IMR-90 (cell line): ENCODE measurements around the gene FAM219A. TPM values are rescaled to one million over a fixed set of nuclear protein-coding genes. Genes with fewer than 3 reads are reported as not detected.

Source experiments
- ATAC-seq: fragments of 200-7000 bp; cut with Tn5 transposase; 2 replicates; pipeline ENCODE4 v1.9.1; 2020; ENCODE audit warnings: low read depth, mild to moderate bottlenecking, moderate library complexity
- BruUV-seq: library from RNA; stranded (reverse); fragments of 400-500 nt; replicated peaks from 2 replicates; lab custom pipeline; 2021; lab: Mats Ljungman, UMichigan
- CTCF ChIA-PET: fragments of 300-600 bp; formaldehyde crosslinking; extraction: SDS; loops from one replicate; lab custom pipeline; 2021; ENCODE audit warnings: antibody characterized with exemption; lab: Yijun Ruan, JAX
- POLR2A ChIA-PET: fragments of 300-600 bp; sonication (Branson Sonifier 250); formaldehyde crosslinking; loops from one replicate; lab custom pipeline; 2022; ENCODE audit warnings: antibody characterized with exemption; ENCODE audit not compliant: unreplicated experiment; lab: Charles Lee
- DNase-seq: peaks from one replicate; pipeline ENCODE4 v3.0.0; 2013
- H2AFZ ChIP-seq: replicated peaks from 2 replicates; pipeline ENCODE3; 2013; ENCODE audit warnings: low read length, mild to moderate bottlenecking; ENCODE audit not compliant: poor library complexity
- H2AK5ac ChIP-seq: 2 replicates; pipeline ENCODE4 v1.6.1; 2013; ENCODE audit warnings: low read depth, low read length, inconsistent platforms
- H2AK9ac ChIP-seq: replicated peaks from 2 replicates; pipeline ENCODE3; 2013; ENCODE audit warnings: mild to moderate bottlenecking, low read depth, low read length, moderate library complexity; ENCODE audit not compliant: poor library complexity
- H2BK120ac ChIP-seq: 2 replicates; pipeline ENCODE4 v1.6.1; 2013; ENCODE audit warnings: low read depth, low read length, inconsistent platforms
- H2BK15ac ChIP-seq: 3 replicates; pipeline ENCODE4 v1.6.1; 2013; ENCODE audit warnings: low read depth, low read length, inconsistent platforms
- H2BK20ac ChIP-seq: 2 replicates; pipeline ENCODE4 v1.6.1; 2013; ENCODE audit warnings: low read depth, mild to moderate bottlenecking, inconsistent platforms, low read length, moderate library complexity
- H2BK5ac ChIP-seq: 2 replicates; pipeline ENCODE4 v1.6.1; 2013; ENCODE audit warnings: mild to moderate bottlenecking, low read depth, low read length, inconsistent platforms; ENCODE audit not compliant: poor library complexity, severe bottlenecking
- H3K14ac ChIP-seq: replicated peaks from 2 replicates; pipeline ENCODE4 v1.6.1; 2013; ENCODE audit warnings: low read depth, low read length, inconsistent platforms
- H3K18ac ChIP-seq: 2 replicates; pipeline ENCODE4 v1.6.1; 2013; ENCODE audit warnings: low read depth, low read length, control low read depth
- H3K23ac ChIP-seq: 2 replicates; pipeline ENCODE4 v1.6.1; 2013; ENCODE audit warnings: low read depth, low read length, inconsistent platforms
- H3K27ac ChIP-seq: 2 replicates; pipeline ENCODE4 v1.5.1; 2013; ENCODE audit warnings: mild to moderate bottlenecking, control low read depth, low read length; ENCODE audit not compliant: insufficient read depth
- H3K27me3 ChIP-seq: 2 replicates; pipeline ENCODE4 v1.6.1; 2013; ENCODE audit warnings: low read length; ENCODE audit not compliant: control insufficient read depth, insufficient read depth
- H3K36me3 ChIP-seq: 2 replicates; pipeline ENCODE4 v1.6.1; 2013; ENCODE audit warnings: low read length, mixed read lengths; ENCODE audit not compliant: control insufficient read depth, insufficient read depth
- H3K4ac ChIP-seq: 2 replicates; pipeline ENCODE4 v1.6.1; 2013; ENCODE audit warnings: low read depth, low read length, inconsistent platforms
- H3K4me1 ChIP-seq: 2 replicates; pipeline ENCODE4 v1.6.1; 2013; ENCODE audit warnings: low read length, mixed read lengths; ENCODE audit not compliant: control insufficient read depth, insufficient read depth
- H3K4me2 ChIP-seq: 2 replicates; pipeline ENCODE4 v1.6.1; 2013; ENCODE audit warnings: low read depth, mild to moderate bottlenecking, control low read depth, low read length, moderate library complexity
- H3K4me3 ChIP-seq: 2 replicates; pipeline ENCODE4 v1.5.1; 2013; ENCODE audit warnings: low read depth, mild to moderate bottlenecking, control low read depth, low read length, moderate library complexity; ENCODE audit not compliant: insufficient read depth
- H3K56ac ChIP-seq: 2 replicates; pipeline ENCODE4 v1.6.1; 2013; ENCODE audit warnings: low read length, inconsistent platforms; ENCODE audit not compliant: insufficient read depth; ENCODE audit errors: extremely low read depth
- H3K79me1 ChIP-seq, 2 experiments: 2 replicates each; pipeline ENCODE4 v1.6.1; 2013; ENCODE audit warnings: low read length in 2 of 2, inconsistent platforms in 1 of 2, low read depth in 1 of 2
- H3K9ac ChIP-seq: 2 replicates; pipeline ENCODE4 v1.6.1; 2013; ENCODE audit warnings: low read depth, low read length, control low read depth
- H3K9me1 ChIP-seq: 2 replicates; pipeline ENCODE4 v1.6.1; 2013; ENCODE audit warnings: low read length, inconsistent platforms; ENCODE audit not compliant: insufficient read depth
- H3K9me3 ChIP-seq: 2 replicates; pipeline ENCODE4 v1.6.1; 2013; ENCODE audit warnings: low read length; ENCODE audit not compliant: control insufficient read depth, insufficient read depth
- H4K20me1 ChIP-seq: 2 replicates; pipeline ENCODE4 v1.6.1; 2013; ENCODE audit warnings: low read length, inconsistent platforms; ENCODE audit not compliant: insufficient read depth
- H4K5ac ChIP-seq: 2 replicates; pipeline ENCODE4 v1.6.1; 2013; ENCODE audit warnings: mild to moderate bottlenecking, low read depth, low read length, control low read depth
- H4K8ac ChIP-seq, 2 experiments: 2 replicates each; pipeline ENCODE4 v1.6.1; 2013; ENCODE audit warnings: low read depth in 2 of 2, low read length in 2 of 2, control low read depth in 1 of 2, inconsistent platforms in 1 of 2
- H4K91ac ChIP-seq: 2 replicates; pipeline ENCODE4 v1.6.1; 2013; ENCODE audit warnings: low read depth, low read length, inconsistent platforms; ENCODE audit not compliant: insufficient read depth
- CEBPB ChIP-seq: IDR thresholded peaks from 2 replicates; pipeline ENCODE4 v1.6.1; 2012; ENCODE audit warnings: low read depth, low read length, improper control_type of control experiment
- FOS ChIP-seq: fragments of 150-350 bp; IDR thresholded peaks from 2 replicates; pipeline ENCODE4 v1.6.1; 2016; ENCODE audit warnings: low read depth, low read length
- MAZ ChIP-seq: IDR thresholded peaks from 2 replicates; pipeline ENCODE4 v1.6.1; 2012; ENCODE audit warnings: low read depth, mild to moderate bottlenecking, low read length, improper control_type of control experiment, moderate library complexity, borderline replicate concordance
- MXI1 ChIP-seq: IDR thresholded peaks from 2 replicates; pipeline ENCODE4 v1.6.1; 2012; ENCODE audit warnings: low read depth, mild to moderate bottlenecking, low read length, moderate library complexity, borderline replicate concordance
- RCOR1 ChIP-seq: IDR thresholded peaks from 2 replicates; pipeline ENCODE4 v1.6.1; 2012; ENCODE audit warnings: mild to moderate bottlenecking, low read length, improper control_type of control experiment; ENCODE audit not compliant: insufficient replicate concordance
- WGBS, 2 experiments: methylation state at CpG; one replicate each; pipeline versions ENCODE4 v1.1.5 to v1.1.7; 2013; ENCODE audit warnings: missing lambda C conversion rate in 2 of 2; ENCODE audit not compliant: insufficient read length in 1 of 2; ENCODE audit errors: extremely low coverage in 2 of 2; 5-methylcytosine and 5-hydroxymethylcytosine counted together
- dilution Hi-C: fragments of 300-500 bp; cut with HindIII; formaldehyde crosslinking; loops from one replicate; pipeline ENCODE4 v1.14.3; 2018; ENCODE audit warnings: low sequenced_read_pairs; ENCODE audit not compliant: unreplicated experiment
- in situ Hi-C: fragments of 300-500 bp; cut with MboI; formaldehyde crosslinking; loops from 3 replicates; pipeline ENCODE4 v1.14.3; 2019; ENCODE audit warnings: low sequenced_read_pairs, inconsistent platforms, mixed read lengths
- intact Hi-C: fragments of 100-400 bp; cut with micrococcal nuclease; formaldehyde crosslinking; loops from 2 replicates; pipeline ENCODE4 v1.10.0; 2022
- polyA plus RNA-seq, 3 experiments: library from polyadenylated mRNA; depleted of rRNA; stranded (reverse); fragments of >200 nt; gene quantifications; 2 replicates each; pipeline ENCODE4 v1.2.3, GENCODE V29; 2012; ENCODE audit warnings: low replicate concordance in 1 of 3
- total RNA-seq: library from RNA; depleted of rRNA; stranded (reverse); fragments of >200 nt; gene quantifications from 2 replicates; pipeline ENCODE4 v1.2.3, GENCODE V29; 2012

Gene FAM219A
- total and polyA plus RNA-seq, 2 of the 4 experiments (the other 2 are of a cell fraction), result 4.8 to 20.8 TPM

GRCh38 chr9:34492051-34492450 is 33.7 kb upstream of the FAM219A start:
- H4K91ac ChIP-seq, result no peak overlapping the region
- no peaks in the 10 kb centered on the region for H3K4me1 ChIP-seq
- H3K4me2 ChIP-seq, result no peak overlapping the region
- H3K9me1 ChIP-seq, result no peaks in the 10 kb centered on the region
- intact Hi-C loops (no loop called here), dilution Hi-C loops (no loop called here), in situ Hi-C loops (loop anchor here (5.0 to 10.0 kb wide), 2 partner anchors 57 to 85 kb away; no protein-coding TSS in a partner anchor)
- H3K9ac ChIP-seq, result no peak overlapping the region
- DNase-seq (no peak), ATAC-seq (no peak)
- H3K4ac ChIP-seq, result no peak overlapping the region
- no peak overlapping the region for H2AK5ac ChIP-seq
- no peak for TF ChIP-seq MXI1
- no peak for TF ChIP-seq MAZ
- TF ChIP-seq RCOR1, result no peak
- TF ChIP-seq CEBPB, result no peak
- no peak for TF ChIP-seq FOS
- no peak overlapping the region for H2BK120ac ChIP-seq
- no peak overlapping the region for H3K18ac ChIP-seq
- H3K23ac ChIP-seq, result no peak overlapping the region
- no peak overlapping the region for H3K56ac ChIP-seq
- H3K79me1 ChIP-seq, result no peaks in the 10 kb centered on the region
- BruUV-seq, result no TSS peak
- no peak overlapping the region for H4K8ac ChIP-seq
- ChIA-PET CTCF (no interaction called here), POLR2A (no interaction called here)
- no peak overlapping the region for H2BK5ac ChIP-seq
- H2AFZ ChIP-seq, result no peak overlapping the region
- H4K5ac ChIP-seq, result no peak overlapping the region
- no peaks in the 10 kb centered on the region for H3K36me3 ChIP-seq
- no peak overlapping the region for H3K14ac ChIP-seq
- no peak overlapping the region for H2BK20ac ChIP-seq
- H2AK9ac ChIP-seq, result no peak overlapping the region
- no peaks in the 10 kb centered on the region; the same call in 1 of the 2 replicates for H4K20me1 ChIP-seq
- H3K9me3 ChIP-seq, result no peaks in the 10 kb centered on the region
- H3K27me3 ChIP-seq, result peaks cover 25% of the 10 kb centered on the region
- H3K27ac ChIP-seq, result no peak overlapping the region
- no peak overlapping the region for H2BK15ac ChIP-seq
- WGBS, 2 experiments, result no CpG with 5 or more reads among the region's 2 CpGs
- no peak overlapping the region for H3K4me3 ChIP-seq
